Activated CD4-positive, alpha-beta T cell treated with anti-CD3 and anti-CD28 coated beads, Interleukin-2, amount 50 U/mL, for 4 hours (primary cell): ENCODE data around the gene AFF3.
"Not testable (repeated sequence)": the region's sequence is repeated elsewhere in the genome, so short reads cannot be mapped to it uniquely, and the experiment has no call there.

Experiments
- DNase-seq, 2 experiments: peaks; one replicate each; pipeline ENCODE4 v3.0.0-alpha.2; 2020

Gene AFF3

DNA sequence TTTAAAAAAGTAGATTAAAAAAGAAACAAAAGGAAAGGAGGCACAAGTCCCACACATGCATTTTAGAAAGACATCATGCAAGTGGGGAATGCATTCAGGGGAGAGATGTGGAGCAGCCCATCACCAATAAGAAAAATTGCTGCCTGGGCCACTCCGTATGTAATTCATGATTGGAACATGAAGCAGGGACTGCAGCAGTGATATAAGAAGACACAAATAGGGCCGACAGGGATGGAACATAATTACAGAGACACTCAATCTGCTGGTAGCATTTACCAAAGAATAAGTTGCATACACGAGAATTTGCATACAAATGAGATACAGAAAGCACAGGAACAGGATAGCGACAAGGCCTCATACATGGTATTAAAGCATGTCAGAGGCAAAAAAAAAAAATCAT, 6.5 kb upstream of the AFF3 start:
- DNase-seq: no peak

- DNase-seq: no peak
Observed at GRCh38 chr2:100146657-100146960, 4.2 kb upstream of the AFF3 start.

GRCh38 chr2:100145893-100146656, 3.7 kb upstream of the AFF3 start:
- no peak for DNase-seq

- no peak for DNase-seq
Observed at GRCh38 chr2:100143286-100143685, 896 bp upstream of the AFF3 start.

GRCh38 chr2:100141906-100142305, 484 bp downstream of the AFF3 start:
- DNase-seq: no peak

DNA sequence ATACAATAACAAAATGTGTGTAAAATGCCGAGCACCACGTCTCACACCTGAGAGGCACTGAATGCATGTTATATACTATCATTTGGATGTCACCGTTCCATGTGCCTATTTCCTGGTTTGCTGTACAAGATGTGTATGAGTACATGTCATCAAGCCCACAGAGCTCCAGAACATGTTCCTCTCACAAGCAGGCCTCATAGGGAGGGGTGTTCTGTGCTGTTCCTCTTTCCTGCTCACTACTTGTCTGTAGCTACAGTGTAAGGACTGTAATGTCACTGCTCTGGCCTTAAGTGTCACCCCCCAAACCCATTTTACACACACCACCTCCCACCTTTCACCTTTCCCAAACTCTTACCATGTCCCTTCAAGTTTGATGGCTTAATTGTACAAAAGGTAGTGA, 1.8 kb downstream of the AFF3 start:
- no peak for DNase-seq

- DNase-seq: no peak
Observed at GRCh38 chr2:100137866-100138570, 4.4 kb downstream of the AFF3 start.

- DNase-seq: no peak
Observed at GRCh38 chr2:100137318-100137717, 5.1 kb downstream of the AFF3 start.

GRCh38 chr2:100136310-100136709, 6.1 kb downstream of the AFF3 start:
- no peak for DNase-seq

DNA sequence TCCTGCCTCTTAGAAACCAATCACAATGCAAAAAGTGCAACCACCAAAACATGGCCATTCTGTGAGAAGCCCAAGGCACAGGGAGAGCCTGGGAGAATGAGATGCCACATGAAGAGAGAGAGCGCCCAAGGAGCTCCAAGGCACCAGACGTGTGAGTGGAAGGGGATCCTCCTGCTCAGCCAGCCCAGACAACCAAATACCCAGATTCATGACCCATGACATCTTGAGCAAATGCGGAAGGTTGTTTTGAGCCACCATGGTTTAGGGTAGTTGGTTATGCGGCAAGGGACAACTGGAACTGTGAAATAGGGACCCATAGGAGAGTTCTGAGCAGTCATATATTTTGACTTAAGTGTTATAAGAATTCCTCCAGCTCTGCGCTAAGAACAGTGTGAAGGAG, 7.0 kb downstream of the AFF3 start:
- no peak for DNase-seq

DNA sequence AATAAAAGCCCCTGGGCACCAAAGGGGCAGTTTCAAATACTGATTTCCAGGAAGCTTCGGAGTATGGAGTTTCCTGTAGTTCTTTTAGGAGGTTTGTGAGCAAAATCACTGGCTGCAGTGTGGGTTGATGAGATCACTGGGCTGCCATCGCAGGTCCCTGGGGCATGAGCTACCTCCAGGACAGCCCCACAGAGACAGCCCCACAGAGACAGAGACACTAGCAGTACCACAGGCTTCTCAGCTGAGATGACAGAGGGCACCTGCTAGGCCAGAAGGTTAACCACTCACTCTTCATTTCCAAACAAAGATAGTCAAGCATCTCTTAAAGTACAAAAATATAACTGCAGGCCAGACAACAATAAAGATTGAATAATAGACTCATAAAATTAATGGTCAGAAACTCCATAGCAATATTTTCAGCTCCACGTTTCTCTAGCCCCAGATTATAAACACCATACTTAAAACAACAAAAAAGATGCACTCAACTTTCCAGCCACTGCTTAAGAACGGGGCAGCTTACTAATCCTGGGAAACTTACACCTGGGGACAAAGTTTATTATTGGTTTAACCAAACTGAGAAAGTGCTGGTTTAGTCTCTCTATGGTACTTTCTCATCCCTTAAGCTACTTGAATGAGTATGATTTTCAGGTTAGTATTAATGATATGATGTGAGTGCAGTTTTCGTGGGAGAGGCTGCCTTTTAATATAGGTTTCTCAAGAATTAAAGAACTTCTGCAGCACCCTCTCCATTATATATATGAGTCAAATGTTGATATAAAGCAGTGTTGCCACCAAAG, 11.6 kb downstream of the AFF3 start:
- DNase-seq: no peak

GRCh38 chr2:100126897-100127401, 15.4 kb downstream of the AFF3 start:
- no peak for DNase-seq

- DNase-seq: no peak
Observed at GRCh38 chr2:100126201-100126600, 16.2 kb downstream of the AFF3 start.

GRCh38 chr2:100125626-100126025, 16.8 kb downstream of the AFF3 start:
- no peak for DNase-seq

- no peak for DNase-seq
Observed at GRCh38 chr2:100124761-100125160, 17.6 kb downstream of the AFF3 start.

DNA sequence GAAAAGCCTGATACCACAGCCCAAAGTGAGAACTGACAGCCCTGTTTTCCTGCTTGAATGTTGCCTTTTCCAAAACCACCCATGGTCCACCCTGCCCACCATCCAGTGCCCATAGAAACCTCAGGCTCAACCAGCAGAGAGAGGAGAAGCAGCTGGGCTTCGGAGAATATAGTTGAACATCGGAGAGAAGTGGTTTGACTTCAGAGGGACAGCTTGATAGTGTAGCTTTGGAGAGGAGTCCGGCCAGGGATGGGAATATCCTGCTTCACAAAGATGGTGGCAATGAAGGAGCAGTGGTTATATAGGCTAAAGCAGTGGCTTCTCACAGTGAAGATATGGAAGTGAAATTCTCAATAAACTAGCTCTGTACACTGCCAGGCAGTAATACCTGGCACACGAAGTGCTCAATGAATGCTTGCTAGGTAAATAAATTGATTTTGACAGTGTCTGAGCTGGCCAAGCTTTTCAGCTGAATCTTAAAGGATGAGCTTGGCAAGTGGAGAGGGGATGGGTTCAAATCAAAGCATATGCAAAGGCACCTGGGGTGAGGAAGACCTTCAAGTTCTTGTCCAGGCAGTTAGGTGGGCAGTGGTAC, 21.2 kb downstream of the AFF3 start:
- no peak for DNase-seq

DNA sequence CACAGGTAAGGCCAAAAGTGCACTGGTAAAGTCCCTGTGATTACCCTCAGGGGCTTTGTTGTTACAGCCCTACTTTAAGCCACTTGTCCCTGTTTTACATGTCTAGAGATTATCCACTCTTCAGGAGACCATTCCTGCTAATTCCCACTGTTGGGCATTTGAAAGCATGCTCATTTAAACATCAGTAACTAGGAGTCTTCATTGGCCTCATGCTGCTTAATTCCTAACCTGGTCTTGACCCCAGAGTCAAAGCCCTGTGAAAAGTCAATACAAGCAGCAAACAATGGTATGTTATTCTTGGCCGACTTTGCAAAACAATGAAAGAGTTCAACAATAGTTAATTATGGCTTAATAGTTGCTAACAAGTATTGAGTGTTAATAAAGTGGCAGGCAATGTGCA, 23.2 kb downstream of the AFF3 start:
- DNase-seq: no peak

DNA sequence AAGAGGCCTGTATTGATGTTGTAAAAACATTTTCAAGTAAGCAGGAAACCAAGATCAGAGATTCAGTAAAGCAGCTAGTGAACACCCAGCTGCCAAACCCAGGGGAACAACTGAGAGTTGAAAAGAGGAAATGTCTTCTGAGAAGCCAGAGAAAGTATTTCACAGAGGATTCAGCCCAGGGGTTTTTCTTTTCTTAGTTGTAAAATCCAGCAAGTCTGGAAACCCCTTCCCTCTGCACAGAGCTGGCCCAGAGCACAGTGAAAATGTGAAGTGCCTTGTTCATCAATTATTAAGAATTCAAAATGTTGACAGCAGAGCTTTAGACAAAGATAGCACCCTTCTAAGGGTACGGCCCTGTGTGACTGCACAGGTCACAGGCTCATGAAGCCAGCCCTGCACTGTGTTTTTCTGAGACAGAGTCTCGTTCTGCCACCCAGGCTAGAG, 28.4 kb downstream of the AFF3 start:
- no peak for DNase-seq

- DNase-seq: no peak
Observed at GRCh38 chr2:100110614-100111000, 31.8 kb downstream of the AFF3 start.

GRCh38 chr2:100109986-100110613, 32.3 kb downstream of the AFF3 start:
- no peak for DNase-seq

GRCh38 chr2:100108648-100109020, 33.8 kb downstream of the AFF3 start:
- DNase-seq: not testable (repeated sequence)

GRCh38 chr2:100107906-100108647, 34.3 kb downstream of the AFF3 start:
- no peak for DNase-seq
